ENCODE data around the gene TARS3.

GRCh38 chr15:101731746-101732145 lies 7.5 kb upstream of the TARS3 start:
- TF ChIP-seq CTCF (IDR thresholded peaks at IDR 0.05) (no peak), EZH2 (IDR thresholded peaks at IDR 0.05; ENCODE audit: borderline replicate concordance, insufficient read depth, low read depth, low read length, poor library complexity, severe bottlenecking) (no peak)
